Tongue (tissue), 2 donors: ENCODE results near the gene GNAT1. TPM values are rescaled to one million over a fixed set of nuclear protein-coding genes. Genes with fewer than 3 reads are reported as not detected.
A peak's percentile ranks its signal among the peaks of the same experiment; 100 is the strongest.

Experiments
- DNase-seq: peaks from one replicate; pipeline ENCODE4 v3.0.0-alpha.2; 2015
- total RNA-seq: library from RNA; depleted of rRNA; stranded (reverse); fragments of >200 nt; gene quantifications from one replicate; pipeline ENCODE4 v1.2.3, GENCODE V29; 2014

The GNAT1 gene
- total RNA-seq, 1 donor from 2014 or later, result not detected

DNA sequence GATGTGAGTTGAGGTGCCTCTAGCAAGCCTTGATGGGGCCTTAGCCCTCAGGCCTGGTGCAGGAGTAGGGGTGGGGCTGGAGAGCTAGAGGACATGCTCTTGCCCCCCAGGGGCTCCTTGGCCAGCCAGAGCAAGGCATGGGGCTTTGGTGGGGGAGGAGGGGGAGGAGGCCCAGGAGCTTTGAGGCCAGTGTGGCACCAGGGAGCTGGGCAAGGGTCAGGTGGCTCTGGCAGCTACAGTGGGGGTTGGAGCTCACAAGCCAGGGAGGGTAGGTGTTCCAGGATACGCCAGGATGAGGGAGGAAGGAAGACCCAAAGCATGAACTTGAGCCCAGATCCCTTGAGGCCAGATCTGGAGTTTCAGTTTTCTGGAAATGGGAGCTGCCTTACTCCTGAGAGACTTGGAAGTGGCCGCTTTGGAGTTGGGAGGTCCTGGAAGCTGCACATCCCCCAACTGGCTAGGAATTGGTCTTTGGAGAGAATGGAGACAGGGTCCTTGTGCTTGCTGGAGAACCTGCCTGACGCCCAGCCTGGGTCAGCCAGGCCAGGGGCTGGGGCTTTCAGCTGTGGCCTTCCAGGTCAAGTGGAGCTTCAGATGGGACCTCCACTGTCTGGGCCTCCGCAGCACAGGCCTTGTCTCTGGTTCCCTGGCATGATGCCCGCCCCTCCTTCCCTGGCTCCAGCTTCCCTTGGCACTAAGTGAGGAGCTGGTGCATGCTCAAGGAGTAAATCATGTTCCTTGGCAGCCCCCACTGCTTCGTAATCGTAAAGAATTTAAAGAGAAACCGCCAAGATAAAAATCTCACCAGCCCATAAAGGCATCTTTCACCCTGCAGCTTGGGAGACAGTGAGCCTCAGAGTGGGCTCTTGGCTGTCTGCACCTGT, 27.6 kb upstream of the GNAT1 start:
- peak; percentile 92 for DNase-seq

DNA sequence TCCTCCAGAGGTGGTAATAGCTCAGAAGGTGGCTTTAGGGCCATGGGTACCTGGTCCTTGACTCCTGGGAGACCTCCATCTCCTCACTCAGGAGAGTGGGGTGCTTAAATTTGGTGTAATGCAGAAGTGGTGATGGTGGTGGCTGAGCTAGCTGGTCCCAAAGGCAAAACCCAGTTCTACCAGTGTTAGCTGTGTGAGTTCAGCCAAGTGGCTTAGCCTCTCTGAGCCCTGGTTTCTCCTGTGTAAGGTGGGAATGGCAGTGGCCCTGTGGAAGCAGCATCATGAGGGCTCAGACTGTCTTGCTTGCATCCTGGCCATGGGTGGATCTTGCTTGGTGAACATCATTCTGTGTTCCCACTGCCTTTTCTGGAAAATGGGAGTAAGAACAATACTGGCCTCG, 26.9 kb upstream of the GNAT1 start:
- no peak for DNase-seq

DNA sequence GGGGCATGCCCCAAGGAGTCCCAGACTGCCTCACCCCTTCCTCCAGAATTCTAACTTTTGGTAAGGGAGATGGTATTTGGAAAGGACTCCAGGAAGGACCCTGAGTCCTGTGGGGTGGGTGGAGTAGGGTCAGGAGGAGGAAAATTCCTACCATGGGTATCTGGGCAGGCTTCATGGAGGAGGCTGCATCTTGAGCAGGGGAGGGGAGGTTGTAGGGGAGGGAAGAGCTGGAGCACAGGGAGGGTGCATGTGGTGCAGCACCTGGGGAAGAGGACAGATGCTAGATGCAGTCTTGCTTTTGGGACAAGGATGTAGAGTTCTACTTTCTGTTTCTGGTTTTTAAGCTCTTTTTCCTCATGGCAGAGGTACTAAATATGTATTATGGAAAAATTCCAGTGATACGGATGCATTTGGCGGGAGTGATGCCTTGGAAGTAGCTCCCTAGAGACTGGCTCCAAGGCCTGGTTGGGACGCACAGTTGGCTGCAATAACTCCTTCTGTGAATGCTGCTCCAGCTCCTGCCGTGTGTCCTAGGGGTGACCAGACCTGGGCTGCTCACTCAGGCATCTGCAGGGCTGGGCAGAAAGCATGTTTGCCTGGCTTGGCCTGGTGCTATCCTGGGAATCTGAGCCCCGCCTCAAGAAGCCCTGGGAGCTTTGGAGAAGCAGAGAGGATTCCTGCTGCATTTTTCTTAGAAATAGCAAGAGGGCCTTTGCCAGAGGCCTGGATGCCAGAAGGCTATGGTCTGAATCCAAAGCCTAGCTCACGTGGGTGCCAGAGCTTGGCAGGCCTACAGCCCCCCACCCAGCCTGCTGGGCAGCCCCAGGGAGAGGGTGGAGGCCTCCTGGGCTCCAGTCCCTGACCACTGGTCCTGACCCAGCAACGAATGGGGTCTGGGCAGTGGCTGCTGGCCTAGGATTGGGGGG, 26.2 kb upstream of the GNAT1 start:
- DNase-seq, result peak; percentile 71

DNA sequence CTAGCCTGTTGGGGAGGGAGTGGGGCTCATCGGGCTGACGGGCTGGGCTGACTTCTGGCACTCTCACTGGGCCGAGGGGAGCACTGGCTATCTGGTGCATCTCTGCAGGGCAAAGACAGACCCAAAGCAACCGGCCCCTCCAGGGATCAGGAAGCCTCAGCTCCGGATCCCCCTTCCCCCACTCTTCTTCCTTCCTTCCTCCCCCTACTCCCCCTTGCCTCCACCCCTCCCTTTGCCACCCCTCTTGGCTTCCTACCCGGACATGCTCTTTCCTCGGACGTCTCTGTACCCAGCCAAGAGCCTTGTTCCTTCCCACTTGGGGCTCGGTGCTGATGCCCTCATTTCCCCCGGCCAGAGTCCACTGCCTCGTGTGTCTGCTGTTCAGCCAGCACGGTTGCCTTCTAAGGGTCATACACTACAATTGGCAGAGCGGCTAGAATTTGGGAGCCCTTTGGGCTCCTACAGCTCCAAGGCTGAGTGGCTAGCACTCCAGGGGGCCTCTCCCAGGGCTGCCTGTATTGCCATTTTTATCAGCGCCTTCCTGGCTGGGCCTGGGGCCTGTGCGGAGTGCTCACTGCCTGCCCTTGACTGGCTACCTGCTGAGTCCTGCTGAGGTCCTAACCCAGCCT, 25.4 kb upstream of the GNAT1 start:
- DNase-seq, result no peak

DNA sequence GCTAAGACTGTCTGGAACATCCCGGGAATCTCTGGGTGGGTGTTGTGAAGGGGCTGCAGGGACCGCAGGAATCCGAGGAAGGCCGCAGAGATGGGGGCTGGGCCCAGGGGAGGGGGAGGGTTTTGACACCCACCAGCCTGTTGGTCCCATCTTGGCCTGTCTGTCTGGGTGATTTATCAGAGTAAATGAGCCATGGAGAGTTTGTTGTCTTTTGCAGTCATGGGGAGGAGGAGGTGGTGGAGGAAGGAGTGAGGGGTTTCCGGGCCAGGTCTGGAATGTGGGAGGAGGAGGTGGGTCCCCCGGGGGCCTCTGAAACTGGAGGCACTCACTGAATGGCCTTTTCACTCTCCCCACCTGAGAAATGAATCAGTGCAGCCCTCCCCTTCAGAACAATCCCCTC, 24.8 kb upstream of the GNAT1 start:
- no peak for DNase-seq

DNA sequence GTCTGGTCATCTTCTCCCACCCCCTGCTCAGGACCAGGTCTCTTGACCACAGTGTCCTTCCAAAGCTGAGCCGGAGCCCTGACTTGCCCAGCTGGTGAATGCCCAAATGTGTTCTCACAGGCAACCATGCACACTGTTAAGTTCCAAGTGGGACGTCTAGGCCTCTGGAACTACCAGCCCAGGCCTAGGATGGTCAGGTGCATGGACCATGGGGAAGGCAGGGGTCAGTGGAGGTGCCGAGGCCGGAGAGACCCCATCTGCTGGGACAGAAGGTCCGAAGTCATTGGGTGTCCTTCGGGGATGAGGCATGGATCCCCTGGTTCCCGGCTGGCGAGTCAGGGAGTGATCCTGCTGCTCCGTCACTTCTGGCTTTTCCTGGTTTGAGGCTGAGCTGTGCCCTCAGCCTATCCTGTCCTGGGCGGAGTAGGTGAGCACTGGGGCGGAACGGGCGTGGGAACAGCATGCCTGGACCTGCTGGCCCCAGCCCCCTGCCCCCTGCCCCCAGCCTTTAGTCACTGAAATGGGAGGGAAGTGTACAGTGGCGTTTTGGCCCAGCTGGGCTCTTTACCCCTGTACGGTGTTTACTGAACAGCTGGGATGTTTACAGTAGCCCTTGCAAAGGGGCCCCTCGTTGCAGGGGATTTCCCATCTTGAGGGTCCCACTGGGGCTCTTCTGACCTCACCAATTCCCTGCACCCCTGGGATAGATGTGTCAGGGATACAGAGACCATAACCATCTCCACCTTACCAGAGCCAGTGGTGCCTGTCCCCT, 24.2 kb upstream of the GNAT1 start:
- no peak for DNase-seq

DNA sequence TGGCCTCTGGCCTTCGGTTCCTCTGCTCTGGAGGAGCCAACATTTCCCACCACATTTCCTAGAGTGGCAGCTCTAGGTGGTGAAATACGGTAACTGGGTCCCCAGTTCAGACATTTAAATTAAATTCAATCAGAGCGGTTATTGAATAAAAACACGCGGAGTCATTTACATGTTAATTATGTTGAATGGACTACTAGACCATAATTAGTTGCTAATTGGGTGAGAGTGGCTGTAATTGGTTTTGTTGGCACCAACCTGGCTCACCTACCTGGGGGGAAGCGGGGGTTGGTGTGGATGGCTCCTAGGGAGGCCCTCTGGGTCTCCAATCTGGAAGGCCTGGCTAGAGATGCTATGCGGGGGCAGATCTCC, 23.6 kb upstream of the GNAT1 start:
- no peak for DNase-seq

DNA sequence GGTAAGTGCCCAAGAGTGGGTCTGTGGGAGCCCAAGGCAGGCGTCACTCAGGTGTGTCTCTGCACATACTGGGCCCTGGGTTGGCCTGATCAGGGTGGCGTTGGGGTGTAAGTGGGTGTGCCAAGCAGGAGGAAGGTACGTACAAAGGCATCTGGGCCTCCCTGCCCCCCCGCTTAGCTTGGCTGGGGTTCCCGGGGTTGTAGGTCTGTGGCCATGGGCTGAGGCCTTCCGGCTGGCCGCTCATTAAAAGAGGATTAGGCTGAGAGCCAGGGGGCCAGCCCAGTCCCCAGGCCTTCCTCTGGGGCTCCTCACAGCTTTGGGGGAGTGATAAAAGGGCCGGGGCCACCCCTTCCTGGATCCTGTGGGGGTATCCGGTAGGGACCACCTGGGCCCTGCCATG, 23.0 kb upstream of the GNAT1 start:
- no peak for DNase-seq

DNA sequence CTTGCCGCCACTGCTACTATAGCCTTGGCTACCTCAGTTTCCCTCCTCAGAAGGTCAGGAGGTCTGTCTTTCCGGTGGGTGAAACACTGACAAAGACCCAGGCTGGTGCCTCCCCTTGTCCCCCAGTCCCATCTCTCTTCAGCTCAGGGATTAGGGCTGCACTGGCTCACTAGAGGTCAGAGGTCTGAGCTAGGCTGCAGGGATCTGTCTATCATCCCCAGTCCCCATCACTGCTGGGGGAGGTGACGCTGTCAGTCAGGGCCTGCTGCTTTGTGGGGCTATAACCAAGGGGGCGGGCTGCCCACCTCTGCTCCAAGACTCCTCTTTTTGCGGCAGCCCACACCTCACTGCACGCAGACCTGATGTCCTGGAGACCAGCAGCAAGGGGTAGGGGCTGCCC, 22.6 kb upstream of the GNAT1 start:
- no peak for DNase-seq

DNA sequence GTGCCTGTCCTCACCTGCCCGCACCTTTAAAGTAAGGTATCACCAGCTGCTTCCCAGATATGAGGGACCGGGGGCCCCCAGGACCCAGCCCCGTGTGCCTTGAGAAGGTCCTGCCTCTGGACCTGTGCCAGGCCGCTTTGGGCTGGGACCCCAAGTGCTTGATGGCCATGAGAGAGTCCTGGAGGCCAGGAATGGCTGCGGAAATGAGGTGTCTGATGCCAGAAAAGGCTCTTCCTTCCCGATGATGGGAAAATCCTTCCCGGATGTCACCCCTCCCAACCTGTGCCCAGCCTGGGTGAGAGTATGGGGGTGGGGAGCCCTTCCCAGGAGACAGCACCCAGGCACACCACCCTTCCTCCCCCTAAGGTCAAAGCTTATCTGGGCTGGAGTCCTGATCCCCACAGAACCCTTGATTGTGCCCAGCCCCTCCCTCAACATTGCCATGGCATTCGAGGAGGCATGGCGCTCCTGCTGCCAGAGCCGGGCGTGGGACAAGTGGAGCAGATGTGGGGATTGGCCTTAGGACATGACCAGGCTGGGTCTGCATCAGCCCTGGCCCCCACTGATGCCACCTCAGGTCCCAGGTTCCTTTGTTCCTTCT, 22.1 kb upstream of the GNAT1 start:
- DNase-seq, result no peak

DNA sequence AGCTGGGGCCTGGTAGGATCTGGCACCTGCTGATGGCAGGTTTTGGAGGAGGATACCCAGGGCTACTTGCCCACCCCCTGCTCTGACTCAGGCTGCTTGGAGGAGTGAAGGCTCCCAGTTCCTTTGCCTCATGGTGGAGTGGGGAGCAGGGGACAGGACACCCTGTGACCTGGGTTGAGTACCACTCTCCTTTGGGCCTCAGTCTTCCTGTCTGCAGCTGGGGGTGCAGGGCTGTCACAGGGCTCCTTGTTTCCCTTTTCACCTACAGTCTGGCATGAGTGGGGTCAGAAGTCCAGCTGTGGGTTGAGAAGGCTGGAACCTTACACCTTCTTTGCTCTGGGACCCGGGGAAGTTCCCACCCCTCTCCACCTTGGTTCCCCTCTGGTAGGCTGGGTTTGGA, 21.6 kb upstream of the GNAT1 start:
- no peak for DNase-seq

DNA sequence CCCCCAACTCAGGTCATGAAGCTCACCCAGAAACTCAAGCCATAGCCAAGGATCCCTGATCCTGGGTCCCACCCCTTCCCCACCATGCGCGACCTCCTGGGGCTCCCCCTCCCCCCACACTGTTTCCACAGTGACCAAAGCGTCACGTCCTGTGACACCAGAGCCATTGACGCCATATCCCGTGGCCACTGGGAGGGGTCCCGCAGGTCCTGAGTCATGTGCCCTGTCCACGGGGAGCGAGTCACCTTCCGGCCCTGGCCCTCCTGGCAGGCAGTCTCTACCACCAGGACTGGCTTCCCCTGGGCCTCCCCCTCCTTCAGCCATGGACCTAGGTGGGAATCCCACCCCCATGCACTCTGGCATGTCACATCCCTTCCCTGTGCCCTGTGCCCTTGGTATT, 20.7 kb upstream of the GNAT1 start:
- DNase-seq, result no peak

DNA sequence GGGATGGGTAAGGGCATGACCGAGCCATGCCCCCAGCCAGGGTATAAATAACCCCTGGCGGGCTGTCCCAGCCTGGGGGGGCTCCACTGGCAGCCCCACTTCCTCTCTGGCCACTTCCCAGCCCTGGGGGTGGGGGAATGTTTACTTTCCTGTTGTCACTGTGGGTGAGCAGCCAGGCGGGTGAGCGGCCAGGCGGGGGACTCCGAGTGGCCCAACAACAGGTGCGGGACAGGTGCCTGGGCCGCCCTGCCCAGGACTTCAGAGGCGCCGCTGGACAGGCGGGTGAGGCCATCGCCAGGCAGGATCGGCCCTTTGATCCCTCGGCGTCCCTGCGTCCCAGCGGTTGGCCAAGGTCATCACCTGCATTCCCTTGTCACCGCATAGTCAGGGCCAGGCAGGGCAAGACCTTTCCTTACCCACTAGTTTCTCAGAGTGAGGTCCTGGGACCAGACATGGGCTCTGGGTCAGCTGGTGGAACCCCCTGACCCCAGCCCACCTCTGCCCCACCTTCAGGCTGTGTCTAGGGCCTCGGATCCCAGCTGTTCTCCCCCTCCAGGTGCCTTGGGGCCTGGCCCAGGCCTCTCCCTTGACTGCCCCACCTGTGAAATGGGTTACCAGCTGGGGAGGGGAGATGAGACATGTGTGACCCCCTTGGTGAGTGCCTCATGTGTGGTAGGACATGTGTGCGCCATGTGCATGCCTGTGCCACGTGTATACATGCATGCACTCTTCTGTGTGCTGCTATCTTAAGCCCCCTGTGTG, 19.7 kb upstream of the GNAT1 start:
- DNase-seq, result peak; percentile 59

DNA sequence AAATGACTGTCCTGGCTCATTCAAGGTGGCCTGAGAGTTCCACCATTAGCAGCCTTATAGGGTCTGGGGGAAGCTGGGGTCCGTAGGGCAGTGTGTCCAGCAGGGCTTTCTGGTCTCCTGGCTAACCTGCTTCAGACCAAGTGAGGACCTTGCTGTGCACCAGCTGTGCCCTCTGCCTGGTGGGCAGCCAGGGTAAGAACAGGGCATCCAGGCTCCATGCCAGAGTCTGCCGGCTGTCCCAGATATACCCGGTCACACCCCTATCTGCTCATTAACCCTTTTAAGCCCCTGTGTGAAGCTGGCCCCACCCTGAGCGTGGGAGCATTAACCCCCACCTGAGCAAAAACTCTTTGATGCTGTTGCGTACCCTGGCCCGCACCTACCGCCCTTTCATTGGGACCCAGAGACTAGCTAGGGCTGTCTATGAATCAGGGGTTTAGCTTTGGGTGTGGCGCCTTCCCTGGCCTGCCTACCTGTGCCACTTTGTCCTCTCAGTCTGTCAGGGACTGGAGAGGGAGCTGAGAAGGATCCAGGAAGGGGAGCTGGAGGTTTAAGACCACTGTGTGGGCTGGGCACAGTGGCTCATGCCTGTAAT, 18.7 kb upstream of the GNAT1 start:
- no peak for DNase-seq

DNA sequence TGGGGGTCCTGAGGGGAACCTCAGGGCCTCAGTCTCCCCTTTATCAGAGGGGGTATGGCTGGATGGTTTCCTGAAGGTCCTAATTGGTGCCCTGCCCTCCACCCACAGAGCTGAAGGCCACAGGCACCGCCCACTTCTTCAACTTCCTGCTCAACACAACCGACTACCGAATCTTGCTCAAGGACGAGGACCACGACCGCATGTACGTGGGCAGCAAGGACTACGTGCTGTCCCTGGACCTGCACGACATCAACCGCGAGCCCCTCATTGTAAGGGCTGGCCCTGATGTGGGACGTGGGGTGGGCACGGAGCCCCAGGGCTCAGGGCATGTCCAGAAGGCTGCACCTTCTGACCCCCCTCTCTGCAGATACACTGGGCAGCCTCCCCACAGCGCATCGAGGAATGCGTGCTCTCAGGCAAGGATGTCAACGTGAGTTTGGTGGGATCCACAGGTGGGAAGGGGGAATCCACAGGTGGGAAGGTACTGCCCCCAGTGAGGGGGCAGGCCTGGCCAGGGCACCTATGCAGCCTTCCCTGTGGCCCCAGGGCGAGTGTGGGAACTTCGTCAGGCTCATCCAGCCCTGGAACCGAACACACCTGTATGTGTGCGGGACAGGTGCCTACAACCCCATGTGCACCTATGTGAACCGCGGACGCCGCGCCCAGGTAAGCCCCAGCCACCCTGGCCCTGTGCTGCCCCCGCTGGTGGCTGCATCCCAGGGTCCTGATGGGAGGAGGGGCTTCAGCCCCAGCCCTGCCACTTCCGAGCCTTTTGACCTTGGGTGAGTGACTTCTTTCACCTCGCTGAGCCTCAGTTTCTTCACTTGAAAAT, 17.5 kb upstream of the GNAT1 start:
- DNase-seq, result no peak

DNA sequence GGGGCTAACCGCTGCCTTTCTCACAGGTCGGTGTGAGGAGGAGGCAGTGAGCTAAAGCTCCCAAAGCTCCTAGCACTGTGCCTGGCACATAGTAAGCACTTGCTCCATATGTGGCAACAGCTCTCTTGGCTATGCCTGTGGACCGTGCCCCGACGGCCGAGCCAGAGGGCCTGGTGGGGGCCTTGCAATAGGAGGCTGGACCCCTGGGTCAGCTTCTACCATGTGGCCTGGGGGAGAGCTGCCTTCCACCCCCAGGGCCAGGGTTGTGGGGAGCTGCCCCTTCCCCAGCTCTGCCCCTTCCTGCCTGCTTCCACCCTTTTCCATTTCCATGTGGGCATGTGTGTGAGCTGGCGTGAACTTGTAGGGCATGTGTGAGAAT, 16.9 kb upstream of the GNAT1 start:
- no peak for DNase-seq

DNA sequence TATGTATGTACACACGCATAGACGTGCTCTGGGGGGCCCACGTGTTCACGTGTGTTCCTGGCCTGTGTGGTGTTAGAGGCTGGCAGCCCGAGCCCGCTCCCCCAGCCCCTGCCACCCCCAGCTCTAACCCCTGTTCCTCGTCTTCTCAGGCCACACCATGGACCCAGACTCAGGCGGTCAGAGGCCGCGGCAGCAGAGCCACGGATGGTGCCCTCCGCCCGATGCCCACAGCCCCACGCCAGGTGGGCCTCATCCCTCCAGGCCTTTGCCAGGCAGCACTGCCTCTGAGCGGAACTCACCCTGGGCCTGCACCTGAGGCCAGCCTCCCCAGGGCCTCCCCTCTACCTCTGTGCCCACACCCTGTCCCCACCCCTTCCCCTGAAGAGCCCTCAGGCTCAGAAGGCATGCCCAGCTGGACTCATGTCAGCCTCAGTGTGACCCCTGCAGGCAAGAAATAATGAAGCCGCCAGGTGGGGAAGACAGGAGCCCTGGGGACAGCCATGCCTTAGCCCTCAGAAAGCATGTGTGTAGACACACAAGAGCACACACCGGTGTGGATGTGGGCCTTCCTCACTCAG, 16.4 kb upstream of the GNAT1 start:
- no peak for DNase-seq

DNA sequence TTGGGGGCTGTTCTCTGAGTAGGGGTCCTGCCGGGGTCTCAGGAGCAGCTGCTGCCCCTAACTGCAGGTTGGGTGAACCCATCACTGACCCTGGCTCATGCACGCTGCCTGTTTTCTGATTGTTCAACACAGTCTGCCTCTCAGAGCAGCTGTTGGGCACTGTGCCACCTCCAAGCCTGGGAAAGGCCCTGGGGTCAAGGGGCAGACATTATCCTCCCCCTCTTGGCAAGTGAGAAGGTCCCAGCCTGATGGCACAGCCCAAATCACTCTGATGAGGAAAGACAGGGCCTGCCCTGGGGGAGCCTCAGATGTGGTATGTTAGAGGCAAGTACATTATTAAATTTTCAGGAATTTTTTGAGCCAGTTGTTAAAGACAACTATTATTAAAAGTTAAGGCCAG, 14.1 kb upstream of the GNAT1 start:
- no peak for DNase-seq

DNA sequence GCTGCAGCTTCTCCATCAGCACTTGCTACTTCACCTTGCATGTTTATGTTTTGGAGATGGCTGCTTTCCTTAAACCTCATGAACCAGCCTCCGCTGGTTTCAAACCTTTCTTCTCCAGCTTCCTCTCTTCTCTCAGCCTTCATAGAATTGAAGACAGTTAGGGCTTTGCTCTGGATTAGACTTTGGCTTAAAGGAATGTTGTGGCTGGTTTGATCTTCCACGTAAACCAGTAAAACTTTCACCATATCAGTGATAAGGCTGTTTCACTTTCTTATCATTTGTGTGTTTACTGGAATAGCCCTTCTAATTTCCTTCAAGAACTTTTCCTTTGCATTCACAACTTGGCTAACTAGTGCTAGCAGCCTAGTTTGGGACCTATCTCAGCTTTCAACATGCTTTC, 11.7 kb upstream of the GNAT1 start:
- DNase-seq, result no peak
